ENCODE data around the gene RBM33.
"Not testable (repeated sequence)": the region's sequence is repeated elsewhere in the genome, so short reads cannot be mapped to it uniquely, and the experiment has no call there.

The RBM33 gene

DNA sequence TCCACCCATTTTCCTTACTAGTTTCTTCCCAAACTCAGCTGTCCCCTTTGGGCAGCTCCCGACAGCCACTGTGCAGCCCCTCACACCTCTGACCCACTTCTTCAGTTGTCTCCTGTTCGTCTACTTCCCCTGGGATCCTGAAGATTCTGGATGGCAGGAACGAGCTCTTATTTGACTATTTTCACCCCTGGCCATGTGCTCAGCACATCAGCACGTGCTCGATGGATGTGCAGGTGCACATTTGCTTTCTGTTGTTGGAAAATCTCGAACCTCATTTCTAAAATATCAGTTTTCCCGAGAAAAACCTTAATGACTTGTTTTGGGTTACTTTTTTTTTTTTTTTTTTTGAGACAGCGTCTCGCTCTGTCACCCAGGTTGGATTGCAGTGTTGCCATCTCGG, 31.8 kb upstream of the RBM33 start:
- DNase-seq (ENCODE audit: extremely low spot score) = no peak
- POLR2A ChIA-PET = interaction anchor here (0.7 kb wide), 1 partner anchor 45 kb away, joined by 5 read pairs; no protein-coding TSS in a partner anchor
- CTCF ChIA-PET = interaction anchor here (1.0 to 4.3 kb wide), 3 partner anchors 10 to 18 kb away, joined by 3 to 33 read pairs (median 6); no protein-coding TSS in a partner anchor
- TF ChIP-seq, protein P1, sequence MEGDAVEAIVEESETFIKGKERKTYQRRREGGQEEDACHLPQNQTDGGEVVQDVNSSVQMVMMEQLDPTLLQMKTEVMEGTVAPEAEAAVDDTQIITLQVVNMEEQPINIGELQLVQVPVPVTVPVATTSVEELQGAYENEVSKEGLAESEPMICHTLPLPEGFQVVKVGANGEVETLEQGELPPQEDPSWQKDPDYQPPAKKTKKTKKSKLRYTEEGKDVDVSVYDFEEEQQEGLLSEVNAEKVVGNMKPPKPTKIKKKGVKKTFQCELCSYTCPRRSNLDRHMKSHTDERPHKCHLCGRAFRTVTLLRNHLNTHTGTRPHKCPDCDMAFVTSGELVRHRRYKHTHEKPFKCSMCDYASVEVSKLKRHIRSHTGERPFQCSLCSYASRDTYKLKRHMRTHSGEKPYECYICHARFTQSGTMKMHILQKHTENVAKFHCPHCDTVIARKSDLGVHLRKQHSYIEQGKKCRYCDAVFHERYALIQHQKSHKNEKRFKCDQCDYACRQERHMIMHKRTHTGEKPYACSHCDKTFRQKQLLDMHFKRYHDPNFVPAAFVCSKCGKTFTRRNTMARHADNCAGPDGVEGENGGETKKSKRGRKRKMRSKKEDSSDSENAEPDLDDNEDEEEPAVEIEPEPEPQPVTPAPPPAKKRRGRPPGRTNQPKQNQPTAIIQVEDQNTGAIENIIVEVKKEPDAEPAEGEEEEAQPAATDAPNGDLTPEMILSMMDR (IDR thresholded peaks at IDR 0.05; ENCODE audit: control extremely low read depth, extremely low read depth, low read depth, missing control alignments) = no peak

DNA sequence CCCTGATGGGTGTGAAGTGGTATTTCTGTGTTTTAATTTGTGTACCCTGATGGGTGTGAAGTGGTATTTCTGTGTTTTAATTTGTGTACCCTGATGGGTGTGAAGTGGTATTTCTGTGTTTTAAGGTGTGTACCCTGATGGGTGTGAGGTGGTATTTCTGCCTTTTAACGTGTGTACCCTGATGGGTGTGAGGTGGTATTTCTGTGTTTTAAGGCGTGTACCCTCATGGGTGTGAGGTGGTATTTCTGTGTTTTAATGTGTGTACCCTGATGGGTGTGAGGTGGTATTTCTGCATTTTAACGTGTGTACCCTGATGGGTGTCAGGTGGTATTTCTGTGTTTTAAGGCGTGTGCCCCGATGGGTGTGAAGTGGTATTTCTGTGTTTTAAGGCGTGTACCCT, 29.4 kb upstream of the RBM33 start:
- CTCF ChIA-PET = interaction anchor here (1.4 kb wide), 1 partner anchor 26 kb away, joined by 4 read pairs; no protein-coding TSS in a partner anchor
- DNase-seq (ENCODE audit: extremely low spot score); POLR2A ChIA-PET: not testable (repeated sequence)

DNA sequence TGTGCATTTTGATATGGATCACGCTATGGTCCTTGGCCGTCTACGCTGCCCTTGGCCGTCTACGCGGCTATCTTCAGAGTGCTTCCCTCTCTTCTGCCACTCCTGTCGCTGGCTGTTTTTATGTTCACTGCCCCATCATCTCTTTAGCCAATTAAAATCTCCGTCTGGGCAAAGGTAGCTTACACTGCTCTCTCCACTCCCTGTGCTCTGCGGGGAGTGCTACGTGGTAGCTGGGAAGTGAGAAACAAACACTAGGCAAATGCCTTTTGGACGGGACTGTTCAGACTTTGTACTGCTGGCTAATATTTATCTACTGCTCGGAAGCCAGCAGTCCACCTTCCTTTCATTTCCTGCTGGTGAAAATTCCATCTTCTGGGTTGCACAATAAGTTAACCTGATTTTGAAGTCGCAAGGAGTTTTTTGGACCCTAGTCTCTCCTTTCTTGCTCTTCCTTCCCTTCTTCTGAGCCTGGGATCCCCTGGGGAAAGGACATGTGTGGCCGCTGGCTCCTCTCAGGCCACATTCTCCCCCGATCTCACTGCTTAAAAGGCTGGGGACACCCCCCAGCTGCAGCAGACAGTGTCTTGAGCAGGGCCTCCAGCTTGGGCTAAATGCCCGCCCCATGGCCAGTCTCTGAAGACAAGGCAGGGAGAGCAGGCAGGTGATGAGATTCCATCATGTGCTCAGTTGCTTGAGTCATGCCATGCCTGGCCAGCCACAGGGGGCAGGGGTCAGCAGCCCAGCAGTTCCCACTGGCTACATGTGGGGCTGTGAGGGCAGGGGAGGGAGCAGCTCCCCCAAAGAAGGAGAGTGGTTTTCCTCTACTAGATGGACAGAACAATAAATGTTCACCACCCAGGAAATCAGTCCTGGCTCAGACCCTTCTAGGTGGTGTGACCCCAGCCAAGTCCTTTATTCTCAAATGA, 25.5 kb upstream of the RBM33 start:
- TF ChIP-seq, protein P1 (IDR thresholded peaks at IDR 0.05; ENCODE audit: control extremely low read depth, extremely low read depth, low read depth, missing control alignments) = no peak
- POLR2A ChIA-PET = no interaction called here
- CTCF ChIA-PET = no interaction called here
- no peak for DNase-seq (ENCODE audit: extremely low spot score)

DNA sequence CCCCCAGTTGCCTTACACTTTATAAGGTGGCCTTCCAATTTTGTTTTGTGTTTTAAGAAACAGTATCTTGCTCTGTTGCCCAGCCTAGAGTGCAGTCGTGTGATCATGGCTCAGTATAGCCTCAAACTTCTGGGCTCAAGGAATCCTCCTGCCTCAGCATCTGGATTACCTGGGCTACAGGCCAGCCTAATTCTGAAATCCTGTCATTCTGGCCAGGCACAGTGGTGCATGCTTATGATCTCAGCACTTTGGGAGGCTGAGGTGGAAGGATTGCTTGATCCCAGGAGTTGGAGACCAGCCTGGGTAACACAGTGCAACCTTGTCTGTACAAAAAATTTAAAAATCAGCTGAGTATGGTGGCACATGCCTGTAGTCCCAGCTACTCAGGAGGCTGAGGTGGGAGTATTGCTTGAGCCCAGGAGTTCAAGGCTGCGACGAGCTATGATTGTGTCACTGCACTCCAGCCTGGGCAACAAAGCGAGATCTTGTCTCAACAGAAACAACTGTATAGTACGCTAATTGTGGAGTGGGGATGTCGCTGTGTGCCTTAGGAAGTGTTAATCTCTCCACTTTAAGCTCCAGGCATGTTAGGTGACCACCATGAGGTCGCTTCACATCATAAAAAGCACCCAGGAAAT, 24.7 kb upstream of the RBM33 start:
- ChIA-PET POLR2A (no interaction called here), CTCF (interaction anchor here (0.8 kb wide), 1 partner anchor 21 kb away, joined by 3 read pairs; no protein-coding TSS in a partner anchor)
- TF ChIP-seq, protein P1 (IDR thresholded peaks at IDR 0.05; ENCODE audit: control extremely low read depth, extremely low read depth, low read depth, missing control alignments) = no peak

DNA sequence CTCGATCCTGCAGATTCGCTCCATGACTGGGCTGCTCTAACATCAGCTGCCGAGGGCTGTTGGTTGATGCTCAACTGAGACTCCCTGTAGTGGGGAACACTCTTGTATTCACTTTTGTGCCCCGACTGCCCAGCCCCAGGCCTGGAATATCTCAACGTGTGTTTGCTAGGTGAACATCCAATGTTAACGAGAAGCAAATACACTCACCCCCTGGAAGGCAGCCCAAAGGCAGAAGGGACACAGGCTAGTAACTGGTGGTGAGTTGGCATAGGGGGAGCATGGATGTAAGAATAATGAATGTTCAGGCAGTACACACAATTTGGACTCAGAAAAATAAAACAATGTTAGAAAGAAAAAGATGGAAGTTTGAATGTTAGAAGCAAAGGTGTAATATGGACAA, 24.0 kb upstream of the RBM33 start:
- ChIA-PET CTCF (interaction anchor here (0.8 kb wide), 1 partner anchor 22 kb away, joined by 3 read pairs; no protein-coding TSS in a partner anchor), POLR2A (no interaction called here)
- DNase-seq (ENCODE audit: extremely low spot score) = no peak
- TF ChIP-seq, protein P1 (IDR thresholded peaks at IDR 0.05; ENCODE audit: control extremely low read depth, extremely low read depth, low read depth, missing control alignments) = no peak

More for the DNA sequence above, 24.7 kb upstream of the RBM33 start:
- no peak for DNase-seq (ENCODE audit: extremely low spot score)

DNA sequence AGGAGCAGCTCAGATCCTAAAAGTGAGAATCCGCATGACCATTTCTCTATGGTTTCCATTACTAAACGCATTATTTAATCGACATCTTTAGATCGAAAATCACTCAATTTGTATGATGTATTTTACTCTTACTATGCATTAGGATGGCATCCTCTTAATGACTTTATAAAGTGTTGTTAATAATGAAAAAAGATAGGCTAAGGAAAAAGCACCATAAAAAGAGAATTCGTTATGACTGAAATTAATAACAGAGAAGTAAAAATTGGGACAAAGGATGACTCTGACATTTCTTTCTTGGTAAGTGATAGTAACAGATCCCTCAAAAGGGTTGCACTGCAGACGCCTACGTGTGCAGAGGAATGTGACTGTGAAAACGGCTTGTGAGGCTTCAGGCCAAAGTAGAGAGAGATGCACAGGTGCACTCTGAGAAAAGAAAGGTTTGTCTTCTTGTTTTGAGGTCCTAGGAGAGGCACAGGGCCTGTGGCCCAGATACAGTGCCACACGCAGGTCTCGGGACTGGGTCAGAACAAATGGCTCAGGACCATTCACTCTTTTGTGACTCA, 23.0 kb upstream of the RBM33 start:
- no peak for DNase-seq (ENCODE audit: extremely low spot score)
- ChIA-PET POLR2A (no interaction called here), CTCF (interaction anchor here (1.0 to 2.9 kb wide), 3 partner anchors 9 to 694 kb away, joined by 3 to 12 read pairs (median 6); no protein-coding TSS in a partner anchor)
- TF ChIP-seq, protein P1 (IDR thresholded peaks at IDR 0.05; ENCODE audit: control extremely low read depth, extremely low read depth, low read depth, missing control alignments) = no peak

Measured in GM10248 (cell line).